ENCODE results near the gene HPS6.

GRCh38 chr10:102038410-102038809 lies 26.7 kb upstream of the HPS6 start:
- TF ChIP-seq GATA2 (IDR thresholded peaks at IDR 0.05; ENCODE audit: low read depth, low read length) (no peak), GATA3 (IDR thresholded peaks at IDR 0.05; ENCODE audit: low read depth, low read length) (no peak)
